ENCODE measurements around the gene SYCP2.

Gene SYCP2

GRCh38 chr20:59976156-59976782, 42.8 kb upstream of the SYCP2 start:
- DNase-seq, result no peak
- Histone ChIP-seq H3K9ac (ENCODE audit: low read length) (no peak overlapping the region), H3K27me3 (replicated peaks; ENCODE audit: insufficient read depth, low read length) (no peaks in the 10 kb centered on the region), H3K4me3 (ENCODE audit: low read length) (no peak overlapping the region), H3K9me2 (replicated peaks; ENCODE audit: insufficient read depth, low read length) (no peaks in the 10 kb centered on the region), H3F3A (ENCODE audit: insufficient read depth, low read length) (no peaks in the 10 kb centered on the region), H3K9me3 (replicated peaks; ENCODE audit: insufficient read depth, low read length) (no peaks in the 10 kb centered on the region), H2AFZ (ENCODE audit: low read length) (no peak overlapping the region), H3K4me2 (ENCODE audit: low read depth, low read length) (no peak overlapping the region), H3K79me2 (ENCODE audit: low read length) (no peaks in the 10 kb centered on the region), H3K4me1 (ENCODE audit: low read length) (no peaks in the 10 kb centered on the region), H4K20me1 (ENCODE audit: insufficient read depth, low read length) (no peaks in the 10 kb centered on the region), H3K36me3 (replicated peaks; ENCODE audit: insufficient read depth, low read length) (no peaks in the 10 kb centered on the region), H3K27ac (ENCODE audit: low read length) (no peak overlapping the region)
- TF ChIP-seq CTCF (IDR thresholded peaks at IDR 0.05; ENCODE audit: low read length) (no peak), EZH2phosphoT487 (IDR thresholded peaks at IDR 0.05; ENCODE audit: low read length) (no peak), EZH2 (optimal IDR thresholded peaks at IDR 0.05; ENCODE audit: low read depth, low read length) (no peak)

GRCh38 chr20:59972037-59972801, 38.8 kb upstream of the SYCP2 start:
- H3K4me3 ChIP-seq (ENCODE audit: low read length), result no peak overlapping the region
- H3K79me2 ChIP-seq (ENCODE audit: low read length), result no peaks in the 10 kb centered on the region
- H3K27me3 ChIP-seq (replicated peaks; ENCODE audit: insufficient read depth, low read length), result no peaks in the 10 kb centered on the region
- no peak overlapping the region for H3K9ac ChIP-seq (ENCODE audit: low read length)
- H3K4me2 ChIP-seq (ENCODE audit: low read depth, low read length), result no peak overlapping the region
- no peaks in the 10 kb centered on the region for H3F3A ChIP-seq (ENCODE audit: insufficient read depth, low read length)
- no peaks in the 10 kb centered on the region for H4K20me1 ChIP-seq (ENCODE audit: insufficient read depth, low read length)
- H2AFZ ChIP-seq (ENCODE audit: low read length), result no peak overlapping the region
- no peaks in the 10 kb centered on the region for H3K36me3 ChIP-seq (replicated peaks; ENCODE audit: insufficient read depth, low read length)
- H3K9me2 ChIP-seq (replicated peaks; ENCODE audit: insufficient read depth, low read length), result no peaks in the 10 kb centered on the region
- no peak for DNase-seq
- TF ChIP-seq CTCF (IDR thresholded peaks at IDR 0.05; ENCODE audit: low read length) (no peak), EZH2phosphoT487 (IDR thresholded peaks at IDR 0.05; ENCODE audit: low read length) (no peak), EZH2 (optimal IDR thresholded peaks at IDR 0.05; ENCODE audit: low read depth, low read length) (no peak)
- no peaks in the 10 kb centered on the region for H3K4me1 ChIP-seq (ENCODE audit: low read length)
- H3K9me3 ChIP-seq (replicated peaks; ENCODE audit: insufficient read depth, low read length), result no peaks in the 10 kb centered on the region
- H3K27ac ChIP-seq (ENCODE audit: low read length), result no peak overlapping the region

- TF ChIP-seq EZH2 (optimal IDR thresholded peaks at IDR 0.05; ENCODE audit: low read depth, low read length) (no peak), CTCF (IDR thresholded peaks at IDR 0.05; ENCODE audit: low read length) (no peak), EZH2phosphoT487 (IDR thresholded peaks at IDR 0.05; ENCODE audit: low read length) (no peak)
- no peaks in the 10 kb centered on the region for H3K36me3 ChIP-seq (replicated peaks; ENCODE audit: insufficient read depth, low read length)
- no peaks in the 10 kb centered on the region for H3K79me2 ChIP-seq (ENCODE audit: low read length)
- H4K20me1 ChIP-seq (ENCODE audit: insufficient read depth, low read length), result no peaks in the 10 kb centered on the region
- H3K4me3 ChIP-seq (ENCODE audit: low read length), result no peak overlapping the region
- no peaks in the 10 kb centered on the region for H3K9me3 ChIP-seq (replicated peaks; ENCODE audit: insufficient read depth, low read length)
- no peak overlapping the region for H2AFZ ChIP-seq (ENCODE audit: low read length)
- H3K9me2 ChIP-seq (replicated peaks; ENCODE audit: insufficient read depth, low read length), result no peaks in the 10 kb centered on the region
- H3K4me1 ChIP-seq (ENCODE audit: low read length), result no peaks in the 10 kb centered on the region
- no peaks in the 10 kb centered on the region for H3F3A ChIP-seq (ENCODE audit: insufficient read depth, low read length)
- no peak overlapping the region for H3K9ac ChIP-seq (ENCODE audit: low read length)
- no peaks in the 10 kb centered on the region for H3K27me3 ChIP-seq (replicated peaks; ENCODE audit: insufficient read depth, low read length)
- no peak overlapping the region for H3K27ac ChIP-seq (ENCODE audit: low read length)
- H3K4me2 ChIP-seq (ENCODE audit: low read depth, low read length), result no peak overlapping the region
- no peak for DNase-seq
Observed at GRCh38 chr20:59971428-59971827, 38.0 kb upstream of the SYCP2 start.
